ENCODE measurements around the gene PPP1R16B.

DNA sequence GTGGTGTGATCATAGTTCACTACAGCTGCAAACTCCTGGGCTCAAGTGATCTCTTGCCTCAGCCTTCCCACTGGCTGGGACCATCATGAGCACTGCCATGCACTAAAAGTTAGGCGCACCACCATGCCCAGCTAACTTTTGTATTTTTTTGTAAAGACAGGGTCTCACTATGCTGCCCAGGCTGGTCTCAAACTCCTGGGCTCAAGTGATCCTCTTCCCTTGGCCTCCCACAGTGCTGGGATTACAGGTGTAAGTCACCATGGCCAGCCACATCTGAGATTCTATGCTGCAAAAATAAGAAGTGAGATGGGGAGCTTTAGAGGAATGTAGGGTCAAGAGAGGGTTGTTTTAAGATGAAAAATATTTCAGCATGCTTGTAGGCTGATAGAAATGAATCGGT, 119.2 kb downstream of the PPP1R16B start:
- TF ChIP-seq, protein P1, sequence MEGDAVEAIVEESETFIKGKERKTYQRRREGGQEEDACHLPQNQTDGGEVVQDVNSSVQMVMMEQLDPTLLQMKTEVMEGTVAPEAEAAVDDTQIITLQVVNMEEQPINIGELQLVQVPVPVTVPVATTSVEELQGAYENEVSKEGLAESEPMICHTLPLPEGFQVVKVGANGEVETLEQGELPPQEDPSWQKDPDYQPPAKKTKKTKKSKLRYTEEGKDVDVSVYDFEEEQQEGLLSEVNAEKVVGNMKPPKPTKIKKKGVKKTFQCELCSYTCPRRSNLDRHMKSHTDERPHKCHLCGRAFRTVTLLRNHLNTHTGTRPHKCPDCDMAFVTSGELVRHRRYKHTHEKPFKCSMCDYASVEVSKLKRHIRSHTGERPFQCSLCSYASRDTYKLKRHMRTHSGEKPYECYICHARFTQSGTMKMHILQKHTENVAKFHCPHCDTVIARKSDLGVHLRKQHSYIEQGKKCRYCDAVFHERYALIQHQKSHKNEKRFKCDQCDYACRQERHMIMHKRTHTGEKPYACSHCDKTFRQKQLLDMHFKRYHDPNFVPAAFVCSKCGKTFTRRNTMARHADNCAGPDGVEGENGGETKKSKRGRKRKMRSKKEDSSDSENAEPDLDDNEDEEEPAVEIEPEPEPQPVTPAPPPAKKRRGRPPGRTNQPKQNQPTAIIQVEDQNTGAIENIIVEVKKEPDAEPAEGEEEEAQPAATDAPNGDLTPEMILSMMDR (IDR thresholded peaks at IDR 0.05): no peak
- no peak for TF ChIP-seq POLR2AphosphoS5 (IDR thresholded peaks at IDR 0.05)

All from suprapubic skin (tissue), 3 donors.